Measurements from ENCODE around the gene PLAGL1. TPM values are rescaled to one million over a fixed set of nuclear protein-coding genes. Genes with fewer than 3 reads are reported as not detected.
A peak's percentile ranks its signal among the peaks of the same experiment; 100 is the strongest.

Gene PLAGL1
- total RNA-seq, 1 donor from 2014 or later: 44.7 TPM

DNA sequence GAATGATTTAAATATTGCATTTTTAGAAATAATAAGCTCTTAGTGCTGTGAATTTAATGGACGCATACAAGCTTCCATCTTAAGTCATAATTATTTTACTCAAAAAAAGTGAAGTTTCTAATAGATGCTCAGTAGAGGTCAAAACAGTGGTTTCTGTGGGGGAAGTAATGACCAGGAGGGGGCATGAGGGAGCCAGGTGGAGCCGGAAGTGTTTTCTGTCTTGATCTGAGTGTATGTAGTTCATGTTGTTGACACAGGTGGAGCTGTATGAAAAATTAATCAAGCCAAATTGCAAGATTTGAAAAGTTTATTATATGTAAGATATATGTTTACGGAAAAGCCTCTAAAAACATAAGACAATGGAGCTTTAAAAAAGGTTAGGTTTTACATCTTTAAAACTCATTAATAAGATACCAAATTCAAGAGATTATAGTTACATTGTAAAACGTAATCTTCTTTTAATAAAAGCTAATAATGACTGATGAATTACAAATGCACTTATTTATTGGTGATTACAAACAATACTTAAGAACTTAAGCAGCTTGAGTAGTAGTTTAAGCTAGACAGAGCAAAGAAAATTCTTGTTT is 68.0 kb downstream of the PLAGL1 start:
- H3K4me3 ChIP-seq: no peak overlapping the region
- ATAC-seq: peak; percentile 85 to 88

DNA sequence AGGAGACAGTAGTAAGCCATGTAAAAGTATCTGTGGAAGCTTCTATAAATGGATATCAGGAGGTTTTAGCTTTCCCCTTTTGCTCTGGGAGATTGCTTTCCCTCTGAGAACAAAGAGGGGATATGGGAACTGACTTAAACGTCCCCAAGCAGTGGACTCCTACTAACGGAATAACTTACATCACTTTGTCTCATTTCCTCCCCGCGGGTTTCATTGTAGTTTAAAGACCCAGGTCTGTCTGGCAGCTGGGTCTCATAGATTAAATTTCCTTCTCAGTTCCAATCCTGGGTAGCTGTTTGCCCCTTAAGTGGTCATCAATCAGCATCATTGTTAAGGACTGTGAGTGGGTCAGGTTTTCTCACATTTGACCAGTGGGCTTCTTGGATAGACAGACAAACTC is 68.7 kb downstream of the PLAGL1 start:
- H3K4me3 ChIP-seq: no peak overlapping the region

More for the DNA sequence above, 68.0 kb downstream of the PLAGL1 start:
- Histone ChIP-seq H3K27me3 (ENCODE audit: low read depth) (no peaks in the 10 kb centered on the region), H3K9me3 (no peaks in the 10 kb centered on the region), H3K27ac (no peak overlapping the region), H3K36me3 (no peaks in the 10 kb centered on the region), H3K4me1 (no peaks in the 10 kb centered on the region)
- TF ChIP-seq, protein P1, sequence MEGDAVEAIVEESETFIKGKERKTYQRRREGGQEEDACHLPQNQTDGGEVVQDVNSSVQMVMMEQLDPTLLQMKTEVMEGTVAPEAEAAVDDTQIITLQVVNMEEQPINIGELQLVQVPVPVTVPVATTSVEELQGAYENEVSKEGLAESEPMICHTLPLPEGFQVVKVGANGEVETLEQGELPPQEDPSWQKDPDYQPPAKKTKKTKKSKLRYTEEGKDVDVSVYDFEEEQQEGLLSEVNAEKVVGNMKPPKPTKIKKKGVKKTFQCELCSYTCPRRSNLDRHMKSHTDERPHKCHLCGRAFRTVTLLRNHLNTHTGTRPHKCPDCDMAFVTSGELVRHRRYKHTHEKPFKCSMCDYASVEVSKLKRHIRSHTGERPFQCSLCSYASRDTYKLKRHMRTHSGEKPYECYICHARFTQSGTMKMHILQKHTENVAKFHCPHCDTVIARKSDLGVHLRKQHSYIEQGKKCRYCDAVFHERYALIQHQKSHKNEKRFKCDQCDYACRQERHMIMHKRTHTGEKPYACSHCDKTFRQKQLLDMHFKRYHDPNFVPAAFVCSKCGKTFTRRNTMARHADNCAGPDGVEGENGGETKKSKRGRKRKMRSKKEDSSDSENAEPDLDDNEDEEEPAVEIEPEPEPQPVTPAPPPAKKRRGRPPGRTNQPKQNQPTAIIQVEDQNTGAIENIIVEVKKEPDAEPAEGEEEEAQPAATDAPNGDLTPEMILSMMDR (IDR thresholded peaks at IDR 0.05): peak; percentile 72
- no peak for DNase-seq
- intact Hi-C loops (cut with DNase I): no loop called here

DNA sequence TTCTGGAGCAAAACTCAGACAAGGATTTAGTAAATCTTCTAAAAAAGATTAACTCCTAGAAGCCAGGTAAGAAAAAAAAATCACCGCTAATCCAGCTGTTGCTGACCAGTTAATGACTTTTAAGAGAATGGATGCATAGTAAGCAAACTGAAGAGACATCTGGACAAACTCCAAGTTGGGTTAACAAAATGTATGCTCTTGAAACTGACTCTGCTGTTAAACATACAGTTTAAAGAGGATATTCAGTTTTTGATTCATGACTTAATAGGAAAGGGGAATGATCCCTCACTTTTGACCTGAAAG is 70.4 kb downstream of the PLAGL1 start:
- Histone ChIP-seq H3K4me1 (no peaks in the 10 kb centered on the region), H3K4me3 (no peak overlapping the region), H3K36me3 (no peaks in the 10 kb centered on the region), H3K27ac (no peak overlapping the region), H3K27me3 (ENCODE audit: low read depth) (no peaks in the 10 kb centered on the region), H3K9me3 (no peaks in the 10 kb centered on the region)
- TF ChIP-seq, protein P1 (IDR thresholded peaks at IDR 0.05): no peak
- DNase-seq (no peak), ATAC-seq (no peak)
- intact Hi-C loops (cut with DNase I): no loop called here

More for the DNA sequence above, 68.7 kb downstream of the PLAGL1 start:
- H3K36me3 ChIP-seq: no peaks in the 10 kb centered on the region
- no peaks in the 10 kb centered on the region for H3K27me3 ChIP-seq (ENCODE audit: low read depth)
- intact Hi-C loops (cut with DNase I): no loop called here
- no peaks in the 10 kb centered on the region for H3K4me1 ChIP-seq
- H3K27ac ChIP-seq: no peak overlapping the region
- TF ChIP-seq, protein P1 (IDR thresholded peaks at IDR 0.05): no peak
- DNase-seq (no peak), ATAC-seq (no peak)
- no peaks in the 10 kb centered on the region for H3K9me3 ChIP-seq

DNA sequence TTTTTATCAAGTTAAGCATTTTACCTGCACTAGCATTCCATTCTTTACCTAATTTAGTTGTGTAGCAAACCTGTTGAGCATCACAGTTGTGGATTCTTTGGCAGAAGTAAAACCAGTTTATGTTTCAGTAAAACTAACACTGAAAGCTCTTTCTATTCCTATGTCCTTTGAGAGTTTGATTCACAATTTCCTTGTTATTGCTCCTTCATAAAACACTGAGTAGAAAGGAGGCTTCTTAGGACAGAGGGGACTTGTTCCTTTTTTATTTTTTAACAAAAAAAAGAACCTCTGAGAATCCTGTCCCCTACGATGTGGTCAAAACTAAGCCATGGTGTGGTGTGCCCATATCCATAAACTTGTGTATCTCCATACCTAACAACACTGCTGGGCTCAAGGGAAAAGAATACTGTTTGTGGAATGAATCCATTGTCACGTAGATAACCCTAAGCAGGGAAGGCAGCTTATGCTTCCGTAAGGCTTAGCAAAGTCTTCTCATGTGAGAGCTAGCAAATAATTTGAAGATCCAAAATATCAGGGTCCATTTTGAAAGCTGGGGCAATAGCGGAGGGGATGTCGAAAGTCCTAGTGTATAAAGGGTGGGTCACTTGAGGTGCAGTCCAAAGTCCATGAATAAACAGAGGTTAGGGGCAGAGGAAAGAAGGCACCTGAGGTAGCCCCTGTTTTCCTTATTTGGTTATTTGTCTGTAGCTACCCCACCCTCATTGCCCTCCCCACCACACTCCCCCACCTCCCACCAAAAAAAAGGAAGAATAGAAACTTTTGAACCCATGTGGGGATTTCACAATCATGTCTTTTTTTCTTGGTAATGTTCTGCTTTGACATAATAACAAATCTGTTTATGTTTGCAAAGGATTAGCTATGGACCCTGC is 71.0 kb downstream of the PLAGL1 start:
- intact Hi-C loops (cut with DNase I): no loop called here
- Histone ChIP-seq H3K27me3 (ENCODE audit: low read depth) (no peaks in the 10 kb centered on the region), H3K9me3 (no peaks in the 10 kb centered on the region), H3K36me3 (no peaks in the 10 kb centered on the region), H3K4me1 (no peaks in the 10 kb centered on the region), H3K4me3 (no peak overlapping the region), H3K27ac (no peak overlapping the region)
- ATAC-seq: no peak
- TF ChIP-seq, protein P1 (IDR thresholded peaks at IDR 0.05): no peak
- DNase-seq: no peak

DNA sequence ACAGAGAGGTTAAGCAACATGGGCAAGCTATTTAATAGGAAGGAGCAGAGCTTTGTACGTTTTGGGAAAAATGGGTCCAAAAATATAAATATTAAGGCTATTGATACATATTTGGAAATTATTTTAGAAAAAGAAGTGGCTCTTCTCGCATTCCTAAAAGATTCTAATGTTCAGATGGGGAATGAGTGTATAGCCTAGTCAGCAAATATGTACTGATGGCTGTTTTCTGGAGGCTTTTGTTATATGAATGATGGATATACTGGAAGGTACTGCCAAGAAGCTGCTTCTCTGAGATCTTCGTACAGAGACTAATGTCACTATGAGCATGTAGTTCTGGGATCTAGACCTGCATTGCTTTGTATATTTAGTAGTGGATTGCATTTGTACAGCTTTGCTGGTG is 71.7 kb downstream of the PLAGL1 start:
- no peaks in the 10 kb centered on the region for H3K9me3 ChIP-seq
- no peaks in the 10 kb centered on the region for H3K27me3 ChIP-seq (ENCODE audit: low read depth)
- TF ChIP-seq, protein P1 (IDR thresholded peaks at IDR 0.05): no peak
- intact Hi-C loops (cut with DNase I): no loop called here
- H3K36me3 ChIP-seq: no peaks in the 10 kb centered on the region
- no peak overlapping the region for H3K27ac ChIP-seq
- no peak for DNase-seq
- H3K4me1 ChIP-seq: no peaks in the 10 kb centered on the region
- no peak overlapping the region for H3K4me3 ChIP-seq
- no peak for ATAC-seq

All from lower lobe of right lung (tissue), 2 donors.